Calu3 (cell line): ENCODE results near the gene ST8SIA2. TPM values are rescaled to one million over a fixed set of nuclear protein-coding genes. Genes with fewer than 3 reads are reported as not detected.
"Not testable (repeated sequence)": the region's sequence is repeated elsewhere in the genome, so short reads cannot be mapped to it uniquely, and the experiment has no call there.

ENCODE experiments used
- BruUV-seq: library from RNA; stranded (reverse); fragments of 400-500 nt; replicated peaks from 2 replicates; lab custom pipeline; 2021; lab: Mats Ljungman, UMichigan
- CTCF ChIA-PET: fragments of 300-600 bp; sonication (Branson Sonifier 250); formaldehyde crosslinking; loops from one replicate; lab custom pipeline; 2022; ENCODE audit warnings: antibody characterized with exemption; lab: Charles Lee
- DNase-seq: peaks from one replicate; pipeline ENCODE4 v3.0.0; 2022
- H3K27ac Mint-ChIP-seq: one replicate; pipeline ENCODE4 v1.8.0; 2022; ENCODE audit warnings: mixed read lengths; ENCODE audit not compliant: unreplicated experiment
- H3K27me3 Mint-ChIP-seq: one replicate; pipeline ENCODE4 v1.8.0; 2022; ENCODE audit warnings: mixed read lengths; ENCODE audit not compliant: unreplicated experiment
- H3K36me3 Mint-ChIP-seq: one replicate; pipeline ENCODE4 v1.8.0; 2022; ENCODE audit warnings: mild to moderate bottlenecking, moderate library complexity, mixed read lengths; ENCODE audit not compliant: insufficient read depth, unreplicated experiment
- H3K4me1 Mint-ChIP-seq: one replicate; pipeline ENCODE4 v1.8.0; 2022; ENCODE audit warnings: mild to moderate bottlenecking, low read depth, mixed read lengths; ENCODE audit not compliant: unreplicated experiment
- H3K4me3 Mint-ChIP-seq: one replicate; pipeline ENCODE4 v1.8.0; 2022; ENCODE audit warnings: mild to moderate bottlenecking, low read depth, moderate library complexity, mixed read lengths; ENCODE audit not compliant: unreplicated experiment
- H3K9me3 Mint-ChIP-seq: one replicate; pipeline ENCODE4 v1.8.0; 2022; ENCODE audit warnings: low read depth, mixed read lengths; ENCODE audit not compliant: unreplicated experiment
- intact Hi-C: fragments of 100-400 bp; cut with micrococcal nuclease; formaldehyde crosslinking; loops from one replicate; pipeline ENCODE4 v1.10.0; 2022; ENCODE audit not compliant: unreplicated experiment
- total RNA-seq: library from RNA; stranded (reverse); gene quantifications from 2 replicates; pipeline ENCODE4 v1.2.3, GENCODE V29; 2022
- TF ChIP-seq, protein P1 (sequence below): fragments of 200-600 bp; IDR thresholded peaks from one replicate; pipeline ENCODE4 v1.8.0; 2022; ENCODE audit warnings: antibody characterized with exemption; ENCODE audit not compliant: unreplicated experiment

Gene ST8SIA2
- total RNA-seq, 1 experiment from 2014 or later = not detected

GRCh38 chr15:92473756-92474155 is 80.1 kb downstream of the ST8SIA2 start:
- no TSS peak for BruUV-seq
- intact Hi-C loops = no loop called here
- TF ChIP-seq, protein P1, sequence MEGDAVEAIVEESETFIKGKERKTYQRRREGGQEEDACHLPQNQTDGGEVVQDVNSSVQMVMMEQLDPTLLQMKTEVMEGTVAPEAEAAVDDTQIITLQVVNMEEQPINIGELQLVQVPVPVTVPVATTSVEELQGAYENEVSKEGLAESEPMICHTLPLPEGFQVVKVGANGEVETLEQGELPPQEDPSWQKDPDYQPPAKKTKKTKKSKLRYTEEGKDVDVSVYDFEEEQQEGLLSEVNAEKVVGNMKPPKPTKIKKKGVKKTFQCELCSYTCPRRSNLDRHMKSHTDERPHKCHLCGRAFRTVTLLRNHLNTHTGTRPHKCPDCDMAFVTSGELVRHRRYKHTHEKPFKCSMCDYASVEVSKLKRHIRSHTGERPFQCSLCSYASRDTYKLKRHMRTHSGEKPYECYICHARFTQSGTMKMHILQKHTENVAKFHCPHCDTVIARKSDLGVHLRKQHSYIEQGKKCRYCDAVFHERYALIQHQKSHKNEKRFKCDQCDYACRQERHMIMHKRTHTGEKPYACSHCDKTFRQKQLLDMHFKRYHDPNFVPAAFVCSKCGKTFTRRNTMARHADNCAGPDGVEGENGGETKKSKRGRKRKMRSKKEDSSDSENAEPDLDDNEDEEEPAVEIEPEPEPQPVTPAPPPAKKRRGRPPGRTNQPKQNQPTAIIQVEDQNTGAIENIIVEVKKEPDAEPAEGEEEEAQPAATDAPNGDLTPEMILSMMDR = no peak
- no peaks in the 10 kb centered on the region for H3K36me3 Mint-ChIP-seq
- no peaks in the 10 kb centered on the region for H3K4me1 Mint-ChIP-seq
- peaks cover 85% of the 10 kb centered on the region for H3K27me3 Mint-ChIP-seq
- H3K27ac Mint-ChIP-seq = no peak overlapping the region
- H3K9me3 Mint-ChIP-seq = no peaks in the 10 kb centered on the region
- DNase-seq = no peak
- CTCF ChIA-PET = no interaction called here
- H3K4me3 Mint-ChIP-seq = no peak overlapping the region

DNA sequence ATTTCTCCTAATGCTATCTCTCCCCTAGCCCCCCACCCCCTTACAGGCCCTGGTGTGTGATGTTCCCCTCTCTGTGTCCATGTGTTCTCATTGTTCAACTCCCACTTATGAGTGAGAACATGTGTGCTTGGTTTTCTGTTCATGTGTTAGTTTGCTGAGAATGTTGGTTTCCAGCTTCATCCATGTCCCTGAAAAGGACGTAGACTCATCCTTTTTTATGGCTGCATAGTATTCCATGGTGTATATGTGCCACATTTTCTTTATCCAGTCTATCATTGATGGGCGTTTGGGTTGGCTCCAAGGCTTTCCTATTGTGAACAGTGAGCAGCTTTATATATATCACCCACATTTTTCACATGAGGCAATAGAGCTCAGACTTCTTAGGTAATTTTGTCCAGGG is 86.0 kb downstream of the ST8SIA2 start:
- H3K4me3 Mint-ChIP-seq, BruUV-seq, H3K27ac Mint-ChIP-seq, H3K36me3 Mint-ChIP-seq, DNase-seq, intact Hi-C loops, CTCF ChIA-PET, H3K9me3 Mint-ChIP-seq, H3K4me1 Mint-ChIP-seq: not testable (repeated sequence)
- H3K27me3 Mint-ChIP-seq = peaks cover 78% of the 10 kb centered on the region

- Mint-ChIP-seq H3K9me3 (no peaks in the 10 kb centered on the region), H3K36me3 (no peaks in the 10 kb centered on the region), H3K4me1 (no peaks in the 10 kb centered on the region), H3K27ac (no peak overlapping the region), H3K27me3 (peaks cover 75% of the 10 kb centered on the region), H3K4me3 (no peak overlapping the region)
- CTCF ChIA-PET = no interaction called here
- no peak for DNase-seq
- BruUV-seq = no TSS peak
- intact Hi-C loops = no loop called here
- TF ChIP-seq, protein P1 = no peak
These were observed 86.7 kb downstream of the ST8SIA2 start for GRCh38 chr15:92480361-92480760.

GRCh38 chr15:92485441-92485840 is 91.8 kb downstream of the ST8SIA2 start:
- Mint-ChIP-seq H3K27me3 (peaks cover 30% of the 10 kb centered on the region), H3K4me3 (no peak overlapping the region), H3K9me3 (no peaks in the 10 kb centered on the region), H3K36me3 (no peaks in the 10 kb centered on the region), H3K4me1 (no peaks in the 10 kb centered on the region), H3K27ac (no peak overlapping the region)
- intact Hi-C loops = no loop called here
- TF ChIP-seq, protein P1 = no peak
- BruUV-seq = no TSS peak
- CTCF ChIA-PET = interaction anchor here (0.6 kb wide), 2 partner anchors 76 to 136 kb away, joined by 3 to 7 read pairs; no protein-coding TSS in a partner anchor
- no peak for DNase-seq

- Mint-ChIP-seq H3K4me1 (no peaks in the 10 kb centered on the region), H3K36me3 (no peaks in the 10 kb centered on the region), H3K9me3 (peaks cover 3% of the 10 kb centered on the region), H3K27ac (no peak overlapping the region), H3K27me3 (peaks cover 75% of the 10 kb centered on the region), H3K4me3 (no peak overlapping the region)
- intact Hi-C loops = no loop called here
- TF ChIP-seq, protein P1 = no peak
- DNase-seq = no peak
- no TSS peak for BruUV-seq
- CTCF ChIA-PET = no interaction called here
These were observed 99.0 kb downstream of the ST8SIA2 start for GRCh38 chr15:92492551-92493115.
